MM.1S (cell line): Measurements from ENCODE around the gene STX12.

Experiments
- DNase-seq: peaks from one replicate; pipeline ENCODE4 v3.0.0-alpha.2; 2015
- H2AFZ ChIP-seq: fragments of 300-600 bp; sonication (generic); 2 replicates; pipeline ENCODE4 v1.6.0; 2016; ENCODE audit warnings: antibody characterized with exemption, low read length
- H3F3A ChIP-seq: fragments of 300-600 bp; sonication (generic); 2 replicates; pipeline ENCODE4 v1.6.1; 2016; ENCODE audit warnings: mild to moderate bottlenecking, antibody characterized with exemption, low read length, moderate library complexity, mixed read lengths; ENCODE audit not compliant: insufficient read depth
- H3K27ac ChIP-seq: fragments of 300-600 bp; sonication (generic); 2 replicates; pipeline ENCODE4 v1.5.1; 2016; ENCODE audit warnings: mild to moderate bottlenecking, low read length
- H3K27me3 ChIP-seq: fragments of 300-600 bp; sonication (generic); replicated peaks from 2 replicates; pipeline ENCODE4 v1.6.0; 2016; ENCODE audit warnings: low read length; ENCODE audit not compliant: insufficient read depth
- H3K36me3 ChIP-seq: fragments of 300-600 bp; sonication (generic); replicated peaks from 2 replicates; pipeline ENCODE4 v1.6.1; 2016; ENCODE audit warnings: mild to moderate bottlenecking, low read length, mixed read lengths; ENCODE audit not compliant: insufficient read depth
- H3K4me1 ChIP-seq: fragments of 300-600 bp; sonication (generic); 2 replicates; pipeline ENCODE4 v1.6.1; 2016; ENCODE audit warnings: low read length, mixed read lengths
- H3K4me2 ChIP-seq: fragments of 300-600 bp; sonication (generic); 2 replicates; pipeline ENCODE4 v1.6.0; 2016; ENCODE audit warnings: low read depth, low read length
- H3K4me3 ChIP-seq: fragments of 300-600 bp; sonication (generic); 2 replicates; pipeline ENCODE4 v1.5.1; 2016; ENCODE audit warnings: low read length, mixed read lengths
- H3K79me2 ChIP-seq: fragments of 300-600 bp; sonication (generic); 2 replicates; pipeline ENCODE4 v1.6.1; 2016; ENCODE audit warnings: mixed run types, low read length, mixed read lengths
- H3K9ac ChIP-seq: fragments of 300-600 bp; sonication (generic); 2 replicates; pipeline ENCODE4 v1.6.1; 2016; ENCODE audit warnings: low read length, mixed read lengths
- H3K9me2 ChIP-seq: fragments of 300-600 bp; sonication (generic); replicated peaks from 2 replicates; pipeline ENCODE4 v1.6.1; 2016; ENCODE audit warnings: mild to moderate bottlenecking, low read length, mixed read lengths; ENCODE audit not compliant: insufficient read depth
- H3K9me3 ChIP-seq: fragments of 300-600 bp; sonication (generic); replicated peaks from 2 replicates; pipeline ENCODE4 v1.6.1; 2016; ENCODE audit warnings: mild to moderate bottlenecking, low read length, mixed read lengths; ENCODE audit not compliant: insufficient read depth
- H4K20me1 ChIP-seq: fragments of 300-600 bp; sonication (generic); 2 replicates; pipeline ENCODE4 v1.6.1; 2016; ENCODE audit warnings: mild to moderate bottlenecking, low read length, moderate library complexity, mixed read lengths; ENCODE audit not compliant: insufficient read depth
- CTCF ChIP-seq: fragments of 300-600 bp; sonication (generic); IDR thresholded peaks from 2 replicates; pipeline ENCODE4 v1.5.1; 2016; ENCODE audit warnings: antibody characterized with exemption, low read length, mixed read lengths
- EZH2 ChIP-seq: fragments of 300-600 bp; sonication (generic); optimal IDR thresholded peaks from 2 replicates; pipeline ENCODE3; 2017; ENCODE audit warnings: low read depth, mild to moderate bottlenecking, antibody characterized with exemption, low read length, mixed read lengths
- EZH2phosphoT487 ChIP-seq: fragments of 300-600 bp; sonication (generic); IDR thresholded peaks from 2 replicates; pipeline ENCODE4 v1.6.1; 2018; ENCODE audit warnings: antibody characterized with exemption, low read length

STX12 gene

GRCh38 chr1:27772932-27773825, at the start of gene STX12:
Gene STX12 (plus strand): TSS chr1:27773219. CDS start chr1:27773308, 89 bp downstream.
- no peaks in the 10 kb centered on the region for H3K36me3 ChIP-seq
- H3K27ac ChIP-seq, result peak within 1 kb of the TSS; percentile 42; the same call in 1 of the 2 replicates
- peaks cover 41% of the 10 kb centered on the region for H3K79me2 ChIP-seq
- H3K9me2 ChIP-seq, result no peaks in the 10 kb centered on the region
- peak; percentile 99 for DNase-seq
- H3K9ac ChIP-seq, result peak within 1 kb of the TSS; percentile 78
- peak within 1 kb of the TSS; percentile 75 for H3K4me3 ChIP-seq
- peak within 1 kb of the TSS; percentile 86 for H3K4me2 ChIP-seq
- H3F3A ChIP-seq, result no peaks in the 10 kb centered on the region
- no peaks in the 10 kb centered on the region for H3K9me3 ChIP-seq
- no peaks in the 10 kb centered on the region for H3K27me3 ChIP-seq
- no peak for TF ChIP-seq EZH2
- no peak for TF ChIP-seq CTCF
- TF ChIP-seq EZH2phosphoT487, result no peak
- H3K4me1 ChIP-seq, result peaks cover 3% of the 10 kb centered on the region
- no peaks in the 10 kb centered on the region for H4K20me1 ChIP-seq
- peak within 1 kb of the TSS; percentile 80 for H2AFZ ChIP-seq

GRCh38 chr1:27724961-27725373, 48.1 kb upstream of the STX12 start:
- Histone ChIP-seq H3K9me2 (no peaks in the 10 kb centered on the region), H3F3A (peaks cover 4% of the 10 kb centered on the region; the same call in 1 of the 2 replicates), H3K27ac (peak overlapping the region; percentile 58; the same call in 1 of the 2 replicates), H3K9me3 (no peaks in the 10 kb centered on the region), H4K20me1 (no peaks in the 10 kb centered on the region), H3K4me3 (peak overlapping the region; percentile 68), H3K27me3 (no peaks in the 10 kb centered on the region; the same call in 1 of the 2 replicates), H2AFZ (peak overlapping the region; percentile 99), H3K9ac (peak overlapping the region; percentile 73), H3K4me1 (peaks cover 13% of the 10 kb centered on the region), H3K79me2 (no peaks in the 10 kb centered on the region; the same call in 1 of the 2 replicates), H3K36me3 (no peaks in the 10 kb centered on the region), H3K4me2 (peak overlapping the region; percentile 89)
- TF ChIP-seq CTCF, result no peak
- TF ChIP-seq EZH2, result no peak
- no peak for TF ChIP-seq EZH2phosphoT487
- DNase-seq, result no peak

- H4K20me1 ChIP-seq, result no peaks in the 10 kb centered on the region
- peak within 1 kb of the TSS; percentile 94 for H3K9ac ChIP-seq
- peaks cover 4% of the 10 kb centered on the region; the same call in 1 of the 2 replicates for H3F3A ChIP-seq
- H3K79me2 ChIP-seq, result no peaks in the 10 kb centered on the region; the same call in 1 of the 2 replicates
- H3K4me1 ChIP-seq, result peaks cover 13% of the 10 kb centered on the region
- TF ChIP-seq EZH2 (no peak), CTCF (peak; percentile 52)
- peak within 1 kb of the TSS; percentile 89 for H3K4me2 ChIP-seq
- H3K9me2 ChIP-seq, result no peaks in the 10 kb centered on the region
- no peaks in the 10 kb centered on the region for H3K27me3 ChIP-seq
- no peaks in the 10 kb centered on the region for H3K9me3 ChIP-seq
- peak within 1 kb of the TSS; percentile 94 for H3K4me3 ChIP-seq
- H3K27ac ChIP-seq, result peak within 1 kb of the TSS; percentile 78; the same call in 1 of the 2 replicates
- H3K36me3 ChIP-seq, result no peaks in the 10 kb centered on the region
- peak within 1 kb of the TSS; percentile 99 for H2AFZ ChIP-seq
- peak; percentile 99 for DNase-seq
Observed at GRCh38 chr1:27725374-27726172, 47.4 kb upstream of the STX12 start, which contains the start of gene FAM76A. Gene FAM76A (plus strand): TSS chr1:27725961. CDS start chr1:27726081, 120 bp downstream.
